ENCODE data around the gene NME9. TPM values are rescaled to one million over a fixed set of nuclear protein-coding genes. Genes with fewer than 3 reads are reported as not detected.
A peak's percentile ranks its signal among the peaks of the same experiment; 100 is the strongest.

The NME9 gene
- total RNA-seq, 1 experiment from 2014 or later, result not detected

DNA sequence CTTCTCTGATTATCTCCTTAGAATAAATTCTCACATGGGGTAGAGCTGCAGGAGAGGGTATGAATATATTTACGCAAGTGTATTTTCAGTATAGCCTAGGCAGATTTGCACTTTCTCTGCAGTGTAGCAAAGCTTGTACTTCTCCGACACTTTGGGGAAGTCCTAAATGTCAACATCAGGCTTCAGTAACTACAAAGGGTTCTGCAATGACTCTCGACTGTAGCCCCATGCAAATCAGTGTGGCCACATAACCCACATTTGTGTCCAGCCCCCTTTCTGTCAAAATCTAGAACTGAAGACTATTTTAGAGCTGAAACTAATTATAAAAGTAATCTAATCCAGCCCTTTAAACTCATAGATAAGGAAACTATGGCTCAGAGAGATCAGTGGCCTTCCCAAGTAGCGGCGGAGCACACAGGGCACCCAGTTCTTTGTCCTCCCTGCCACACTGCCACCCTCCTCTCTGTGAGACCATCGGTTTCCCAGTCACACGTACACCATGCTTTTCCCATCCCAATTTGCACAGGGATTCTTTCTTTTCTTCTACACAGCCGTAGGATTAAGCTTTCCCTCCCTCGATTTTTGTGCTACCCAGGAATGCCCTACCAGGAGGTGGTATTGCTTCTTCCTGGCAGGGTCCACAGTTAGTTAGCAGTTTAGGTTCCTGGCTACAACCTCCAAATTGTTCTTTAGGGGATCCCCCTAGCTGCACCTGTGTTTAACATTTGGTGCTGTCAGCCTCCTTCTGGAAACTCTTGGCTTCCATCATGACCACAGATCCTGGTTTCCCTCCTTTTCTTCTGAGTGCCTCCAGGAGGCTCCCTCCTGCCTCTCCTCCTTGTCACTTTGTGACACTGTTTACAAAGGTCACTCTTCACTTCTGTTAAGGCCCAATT is 41.7 kb upstream of the NME9 start:
- DNase-seq, result no peak
- BruUV-seq (replicated peaks), result no TSS peak
- H3K4me1 Mint-ChIP-seq (ENCODE audit: low read depth, unreplicated experiment), result no peaks in the 10 kb centered on the region
- peaks cover 6% of the 10 kb centered on the region for H3K36me3 Mint-ChIP-seq (ENCODE audit: insufficient read depth, unreplicated experiment)
- TF ChIP-seq, protein P1, sequence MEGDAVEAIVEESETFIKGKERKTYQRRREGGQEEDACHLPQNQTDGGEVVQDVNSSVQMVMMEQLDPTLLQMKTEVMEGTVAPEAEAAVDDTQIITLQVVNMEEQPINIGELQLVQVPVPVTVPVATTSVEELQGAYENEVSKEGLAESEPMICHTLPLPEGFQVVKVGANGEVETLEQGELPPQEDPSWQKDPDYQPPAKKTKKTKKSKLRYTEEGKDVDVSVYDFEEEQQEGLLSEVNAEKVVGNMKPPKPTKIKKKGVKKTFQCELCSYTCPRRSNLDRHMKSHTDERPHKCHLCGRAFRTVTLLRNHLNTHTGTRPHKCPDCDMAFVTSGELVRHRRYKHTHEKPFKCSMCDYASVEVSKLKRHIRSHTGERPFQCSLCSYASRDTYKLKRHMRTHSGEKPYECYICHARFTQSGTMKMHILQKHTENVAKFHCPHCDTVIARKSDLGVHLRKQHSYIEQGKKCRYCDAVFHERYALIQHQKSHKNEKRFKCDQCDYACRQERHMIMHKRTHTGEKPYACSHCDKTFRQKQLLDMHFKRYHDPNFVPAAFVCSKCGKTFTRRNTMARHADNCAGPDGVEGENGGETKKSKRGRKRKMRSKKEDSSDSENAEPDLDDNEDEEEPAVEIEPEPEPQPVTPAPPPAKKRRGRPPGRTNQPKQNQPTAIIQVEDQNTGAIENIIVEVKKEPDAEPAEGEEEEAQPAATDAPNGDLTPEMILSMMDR (IDR thresholded peaks at IDR 0.05; ENCODE audit: insufficient read depth in 1 of 2, low read depth in 1 of 2, low read length in 1 of 2, severe bottlenecking in 1 of 2, unreplicated experiment in 1 of 2), result peak in 1 of 2 experiments; percentile 15
- no peak overlapping the region for H3K27ac Mint-ChIP-seq (ENCODE audit: unreplicated experiment)
- ChIA-PET POLR2A (no interaction called here), CTCF (no interaction called here)
- intact Hi-C loops (cut with micrococcal nuclease; ENCODE audit: unreplicated experiment), result no loop called here
- no peaks in the 10 kb centered on the region for H3K9me3 Mint-ChIP-seq (ENCODE audit: unreplicated experiment)
- no peaks in the 10 kb centered on the region for H3K27me3 Mint-ChIP-seq (ENCODE audit: insufficient read depth, unreplicated experiment)
- no peaks in the 10 kb centered on the region; the same call in 1 of the 2 replicates for H3K9me3 ChIP-seq
- no peaks in the 10 kb centered on the region for H3K27me3 ChIP-seq (replicated peaks; ENCODE audit: control insufficient read depth, insufficient read depth, low read length)
- no peak overlapping the region for H3K4me3 Mint-ChIP-seq (ENCODE audit: unreplicated experiment)
- H3K4me3 ChIP-seq (ENCODE audit: low read depth, low read length), result no peak overlapping the region
- H3K4me1 ChIP-seq, result no peaks in the 10 kb centered on the region
- no peaks in the 10 kb centered on the region for H3K36me3 ChIP-seq (ENCODE audit: control insufficient read depth, insufficient read depth, low read length)

DNA sequence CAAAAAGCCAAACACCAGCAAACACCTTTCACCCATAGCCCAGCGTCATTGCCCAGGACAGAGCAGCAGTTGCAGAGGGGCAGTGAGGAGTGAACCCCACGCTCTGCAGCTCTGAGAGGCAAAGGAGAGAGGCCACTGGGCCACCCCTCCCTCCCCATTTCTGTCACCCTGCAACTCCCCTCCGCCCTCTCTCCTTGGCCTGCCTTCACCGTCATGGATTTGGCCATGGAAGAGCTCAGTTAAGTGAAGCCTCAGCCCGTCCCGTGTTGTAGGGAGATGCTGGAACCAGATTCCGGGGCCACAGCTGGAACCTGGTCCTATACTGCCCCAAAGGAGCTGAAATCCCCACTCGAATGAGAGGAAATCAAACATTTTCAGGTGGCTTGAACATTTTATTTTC is 40.7 kb upstream of the NME9 start:
- BruUV-seq (replicated peaks), result no TSS peak
- ChIA-PET CTCF (no interaction called here), POLR2A (no interaction called here)
- Histone ChIP-seq H3K36me3 (ENCODE audit: control insufficient read depth, insufficient read depth, low read length) (no peaks in the 10 kb centered on the region), H3K9me3 (no peaks in the 10 kb centered on the region; the same call in 1 of the 2 replicates), H3K27me3 (replicated peaks; ENCODE audit: control insufficient read depth, insufficient read depth, low read length) (no peaks in the 10 kb centered on the region), H3K4me3 (ENCODE audit: low read depth, low read length) (no peak overlapping the region), H3K4me1 (no peaks in the 10 kb centered on the region)
- H3K36me3 Mint-ChIP-seq (ENCODE audit: insufficient read depth, unreplicated experiment), result peaks cover 6% of the 10 kb centered on the region
- no peaks in the 10 kb centered on the region for H3K27me3 Mint-ChIP-seq (ENCODE audit: insufficient read depth, unreplicated experiment)
- H3K27ac Mint-ChIP-seq (ENCODE audit: unreplicated experiment), result no peak overlapping the region
- intact Hi-C loops (cut with micrococcal nuclease; ENCODE audit: unreplicated experiment), result no loop called here
- H3K4me3 Mint-ChIP-seq (ENCODE audit: unreplicated experiment), result no peak overlapping the region
- no peaks in the 10 kb centered on the region for H3K4me1 Mint-ChIP-seq (ENCODE audit: low read depth, unreplicated experiment)
- no peaks in the 10 kb centered on the region for H3K9me3 Mint-ChIP-seq (ENCODE audit: unreplicated experiment)
- DNase-seq, result no peak
- TF ChIP-seq, protein P1 (IDR thresholded peaks at IDR 0.05; ENCODE audit: insufficient read depth in 1 of 2, low read depth in 1 of 2, low read length in 1 of 2, severe bottlenecking in 1 of 2, unreplicated experiment in 1 of 2), result no peak

DNA sequence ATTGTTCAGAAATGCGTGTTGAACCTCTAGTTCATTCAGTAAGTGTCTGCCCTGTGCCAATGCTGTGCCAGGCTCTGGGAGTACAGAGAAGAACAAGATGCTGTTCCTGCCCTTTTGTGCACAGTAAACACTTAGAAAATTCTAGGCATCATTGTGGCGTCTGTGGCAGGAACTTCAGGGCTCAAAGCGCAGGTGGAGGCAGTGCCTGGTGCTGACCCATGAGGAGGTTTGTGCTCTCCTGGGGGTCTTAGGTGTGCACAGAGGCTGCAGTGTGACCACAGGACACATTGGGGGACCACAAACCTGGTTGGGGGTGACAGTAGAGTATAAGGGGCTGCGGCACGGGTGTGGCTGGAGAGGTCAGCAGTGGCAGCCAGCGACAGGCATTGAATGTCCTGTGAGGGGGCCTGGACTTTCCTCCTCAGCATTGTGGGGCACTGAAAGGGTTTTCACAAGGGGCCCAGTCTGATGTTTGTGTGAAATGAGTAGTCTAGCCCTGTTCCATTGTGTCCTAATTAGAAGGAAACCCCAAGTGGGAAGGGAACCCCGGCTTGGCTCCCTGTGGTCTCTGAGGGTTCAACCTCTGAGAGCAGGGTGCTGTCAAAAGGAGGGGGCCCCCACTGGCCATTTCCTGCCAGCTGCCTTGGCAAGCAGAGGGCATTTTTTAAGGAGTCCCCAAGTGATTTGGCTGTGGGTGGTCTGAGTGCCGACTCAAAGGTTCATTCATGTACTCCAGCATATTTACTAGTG is 39.7 kb upstream of the NME9 start:
- DNase-seq, result no peak
- TF ChIP-seq, protein P1 (IDR thresholded peaks at IDR 0.05; ENCODE audit: insufficient read depth in 1 of 2, low read depth in 1 of 2, low read length in 1 of 2, severe bottlenecking in 1 of 2, unreplicated experiment in 1 of 2), result no peak
- Histone ChIP-seq H3K4me3 (ENCODE audit: low read depth, low read length) (no peak overlapping the region), H3K36me3 (ENCODE audit: control insufficient read depth, insufficient read depth, low read length) (no peaks in the 10 kb centered on the region), H3K4me1 (no peaks in the 10 kb centered on the region), H3K9me3 (no peaks in the 10 kb centered on the region; the same call in 1 of the 2 replicates), H3K27me3 (replicated peaks; ENCODE audit: control insufficient read depth, insufficient read depth, low read length) (no peaks in the 10 kb centered on the region)
- Mint-ChIP-seq H3K4me1 (ENCODE audit: low read depth, unreplicated experiment) (no peaks in the 10 kb centered on the region), H3K36me3 (ENCODE audit: insufficient read depth, unreplicated experiment) (peaks cover 6% of the 10 kb centered on the region), H3K27ac (ENCODE audit: unreplicated experiment) (no peak overlapping the region), H3K4me3 (ENCODE audit: unreplicated experiment) (no peak overlapping the region), H3K27me3 (ENCODE audit: insufficient read depth, unreplicated experiment) (no peaks in the 10 kb centered on the region), H3K9me3 (ENCODE audit: unreplicated experiment) (no peaks in the 10 kb centered on the region)
- BruUV-seq (replicated peaks), result no TSS peak
- POLR2A ChIA-PET, result no interaction called here
- CTCF ChIA-PET, result no interaction called here
- intact Hi-C loops (cut with micrococcal nuclease; ENCODE audit: unreplicated experiment), result no loop called here
